NCI-H2227 treated with DMSO at 0.1 percent for 48 hours (cell line): ENCODE measurements around the gene RHOBTB1.

Source experiments
- DNase-seq: peaks from one replicate; lab custom pipeline; 2025; lab: John Stamatoyannopoulos, UW

Gene RHOBTB1

DNA sequence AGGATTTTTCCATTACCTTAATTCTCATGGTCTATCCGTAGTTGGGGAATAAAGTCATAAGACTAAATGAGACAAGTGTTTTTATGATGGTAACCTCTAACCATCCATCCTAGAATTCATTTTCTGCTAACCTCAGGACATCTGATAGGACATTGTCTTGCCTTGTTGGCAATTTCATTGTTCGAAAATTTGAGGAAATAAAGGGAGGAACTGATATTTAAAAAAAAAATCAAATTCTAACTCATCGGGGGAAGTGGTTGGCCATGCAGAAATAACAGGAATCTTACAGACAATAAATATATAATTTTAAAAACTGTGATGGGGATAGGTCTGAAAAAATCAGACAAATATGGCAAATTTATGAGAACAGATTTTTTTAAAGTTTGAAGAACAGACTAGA, 21.7 kb upstream of the RHOBTB1 start:
- DNase-seq = no peak

DNA sequence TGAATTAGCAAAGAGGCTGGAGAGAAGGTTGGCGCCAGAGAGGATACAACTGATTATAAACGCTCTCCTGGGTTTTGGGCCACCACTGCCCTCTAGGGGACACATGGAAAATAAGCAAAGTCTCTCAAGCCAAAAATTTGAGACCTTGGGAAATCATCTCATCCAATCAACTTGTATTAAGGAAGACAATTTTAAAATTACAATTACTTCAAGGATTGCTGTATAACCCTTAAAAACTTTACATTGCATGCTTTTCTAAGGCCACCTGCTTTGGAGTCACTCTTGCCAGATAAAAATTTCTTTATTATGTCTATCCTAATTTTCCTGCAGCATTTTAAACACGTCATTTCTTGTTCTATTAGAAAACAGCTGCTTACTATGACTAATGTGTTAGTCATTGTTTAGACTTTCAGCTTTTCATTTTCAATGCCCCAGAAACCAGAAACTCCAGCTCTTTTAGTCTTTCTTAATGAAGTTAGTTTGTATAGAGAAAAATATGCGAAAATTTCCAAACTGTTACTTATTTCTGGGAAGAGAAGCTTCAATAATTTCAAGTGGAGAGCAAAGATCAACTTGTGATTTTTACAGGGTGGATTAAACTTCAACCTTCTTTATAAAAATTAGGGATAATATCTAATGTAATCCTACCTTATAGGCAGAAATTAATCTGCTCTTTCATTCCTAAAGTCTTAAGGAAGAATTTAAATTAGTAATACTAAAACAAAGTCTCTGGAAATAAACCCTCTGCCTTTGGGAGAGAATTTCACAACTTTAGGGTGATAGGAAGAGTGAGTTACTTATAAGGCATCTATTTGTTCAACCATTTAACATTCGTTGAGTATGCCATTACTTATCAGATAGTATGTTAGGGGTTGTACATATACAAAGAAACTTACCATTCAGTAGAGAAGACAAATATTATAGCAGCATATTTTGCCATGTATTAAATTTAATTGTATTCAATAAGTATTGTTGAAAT, 20.6 kb upstream of the RHOBTB1 start:
- DNase-seq = peak; percentile 69

DNA sequence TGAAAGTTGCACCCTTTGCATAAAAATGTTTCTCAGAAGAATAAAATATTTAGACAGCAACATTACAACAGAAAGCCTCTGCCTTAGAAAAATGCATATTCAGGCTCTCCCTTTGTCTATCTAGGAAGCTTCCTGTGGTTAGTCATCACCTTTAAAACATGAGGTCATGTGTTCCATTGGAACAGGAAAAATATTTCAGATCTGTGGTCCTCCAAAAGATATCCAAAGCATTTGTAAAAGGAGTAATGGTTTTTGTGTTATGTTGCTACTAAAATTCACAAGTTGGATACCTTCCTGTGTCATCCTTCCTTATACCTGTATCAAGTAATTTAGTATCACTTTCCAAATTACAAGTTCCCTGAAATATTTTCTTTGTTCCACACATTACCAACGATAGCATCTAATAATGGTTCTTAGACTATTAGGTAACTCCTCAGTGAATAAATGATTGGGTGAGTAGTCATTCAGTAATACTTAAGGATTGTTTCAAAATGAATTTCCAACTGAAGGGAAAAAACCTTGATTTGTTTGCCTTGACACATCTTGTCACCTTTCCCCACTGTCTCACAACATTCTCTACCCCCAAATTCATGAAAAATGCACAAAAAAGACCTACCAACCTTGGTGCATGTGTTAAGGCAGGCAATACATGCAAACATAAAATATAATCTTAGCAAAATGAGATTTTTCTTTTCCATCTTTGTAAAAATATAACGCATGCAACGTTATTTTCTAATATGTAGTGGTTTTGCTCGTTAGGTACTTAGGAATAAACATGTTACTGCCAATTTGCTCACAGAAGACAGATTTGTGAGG, 19.7 kb upstream of the RHOBTB1 start:
- no peak for DNase-seq

GRCh38 chr10:60962946-60963345, 19.0 kb upstream of the RHOBTB1 start:
- DNase-seq = no peak

DNA sequence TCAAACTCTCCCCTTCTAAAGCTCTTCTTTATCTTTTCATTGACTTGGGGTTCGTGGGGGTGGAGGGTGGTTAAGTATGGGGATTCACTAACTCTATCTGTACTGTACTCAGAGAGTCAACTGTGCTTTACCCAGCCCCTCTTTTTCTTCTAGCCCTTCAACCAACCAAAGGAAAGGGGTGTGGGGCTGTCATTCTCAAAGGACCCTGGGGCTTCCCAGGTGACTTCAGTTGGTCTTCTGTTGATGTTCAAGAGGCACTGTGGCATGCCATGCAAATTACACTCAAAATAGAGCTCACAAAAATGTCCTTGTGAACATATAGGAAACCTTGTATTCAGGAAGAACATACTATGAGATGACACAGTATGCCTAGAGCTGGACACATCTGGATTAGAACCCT, 16.9 kb upstream of the RHOBTB1 start:
- DNase-seq = no peak

GRCh38 chr10:60960031-60960430, 16.0 kb upstream of the RHOBTB1 start:
- DNase-seq = no peak

GRCh38 chr10:60958892-60959601, 15.1 kb upstream of the RHOBTB1 start:
- no peak for DNase-seq

DNA sequence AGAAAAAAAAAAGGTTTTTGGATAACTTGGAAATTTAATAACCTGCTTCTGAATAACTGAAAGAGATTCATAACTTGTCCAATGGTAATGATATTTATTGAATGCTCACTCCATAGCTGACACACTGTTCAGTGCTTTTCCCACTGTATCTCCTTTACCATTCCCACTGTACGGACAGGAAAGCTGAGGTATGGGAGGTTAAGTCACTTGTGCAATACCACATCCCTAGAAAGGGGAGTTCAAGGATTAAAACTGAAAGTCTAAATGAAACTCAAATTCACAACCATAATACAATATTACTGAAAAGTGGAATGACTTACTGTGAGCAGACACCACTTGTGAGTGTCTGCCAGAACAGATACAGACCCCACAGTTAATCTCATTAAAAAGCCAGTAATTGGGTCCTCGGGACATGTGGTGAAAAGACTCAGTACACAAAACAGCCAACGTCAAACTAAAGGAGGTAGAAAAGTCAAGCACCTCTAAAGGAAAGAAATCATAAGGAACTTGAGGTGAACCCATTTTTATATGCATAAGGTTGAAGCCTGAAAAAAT, 13.8 kb upstream of the RHOBTB1 start:
- DNase-seq = no peak

- DNase-seq = no peak
These were observed 12.0 kb upstream of the RHOBTB1 start for GRCh38 chr10:60955957-60956425.

- no peak for DNase-seq
These were observed 11.3 kb upstream of the RHOBTB1 start for GRCh38 chr10:60955316-60955715.

- DNase-seq = no peak
These were observed 10.1 kb upstream of the RHOBTB1 start for GRCh38 chr10:60954035-60954434.

GRCh38 chr10:60953420-60953819, 9.4 kb upstream of the RHOBTB1 start:
- no peak for DNase-seq

DNA sequence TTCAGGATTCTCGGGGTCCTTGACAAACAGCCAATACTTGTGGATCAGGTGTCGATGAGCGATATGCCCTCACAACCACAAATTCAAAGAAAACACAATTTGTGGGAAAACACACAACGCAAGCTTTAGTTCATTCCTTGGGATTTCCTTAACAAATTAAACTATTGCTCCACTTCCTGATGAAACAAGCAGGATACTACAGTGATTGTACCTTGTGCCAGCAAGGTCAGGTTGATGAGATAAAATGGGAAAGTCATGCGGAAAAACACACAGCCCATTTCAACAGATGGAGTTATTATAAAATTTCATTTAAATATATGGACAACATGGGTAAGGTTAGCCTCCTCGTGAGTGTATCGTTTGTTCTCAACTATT, 8.8 kb upstream of the RHOBTB1 start:
- no peak for DNase-seq

DNA sequence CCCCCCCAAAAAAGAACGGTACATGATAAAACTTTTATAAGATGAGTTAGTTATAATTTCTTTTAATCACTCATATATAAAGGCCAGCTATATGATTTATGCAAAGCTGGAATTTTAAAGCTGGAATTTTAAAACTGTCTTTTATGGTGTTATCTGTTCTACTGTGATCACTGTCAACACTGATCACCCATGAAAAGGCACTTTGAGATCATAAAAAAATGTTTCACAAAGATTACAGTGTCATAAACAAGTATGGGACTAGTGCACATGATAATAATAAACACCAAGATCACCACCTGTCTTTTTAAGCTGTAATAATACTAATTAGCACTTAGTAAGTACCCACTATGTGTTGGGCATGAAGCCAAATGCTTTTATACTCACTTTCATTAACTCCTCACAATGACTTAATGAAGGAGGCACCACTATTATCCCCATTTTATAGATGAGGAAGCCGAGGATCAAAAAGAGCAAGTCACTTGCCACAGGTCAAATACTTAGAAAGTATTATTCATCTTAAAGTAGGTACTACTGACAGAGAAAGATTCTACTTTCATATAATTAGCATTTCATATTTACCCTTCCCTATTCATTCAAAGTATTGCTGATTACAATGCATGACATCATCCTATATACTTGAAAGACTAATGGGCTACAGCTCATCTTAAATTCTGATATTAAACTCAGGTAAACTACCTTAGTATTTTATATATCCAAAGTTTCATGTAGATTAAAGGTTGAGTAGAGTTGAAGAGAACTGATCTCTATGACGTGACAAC, 8.3 kb upstream of the RHOBTB1 start:
- DNase-seq = no peak

DNA sequence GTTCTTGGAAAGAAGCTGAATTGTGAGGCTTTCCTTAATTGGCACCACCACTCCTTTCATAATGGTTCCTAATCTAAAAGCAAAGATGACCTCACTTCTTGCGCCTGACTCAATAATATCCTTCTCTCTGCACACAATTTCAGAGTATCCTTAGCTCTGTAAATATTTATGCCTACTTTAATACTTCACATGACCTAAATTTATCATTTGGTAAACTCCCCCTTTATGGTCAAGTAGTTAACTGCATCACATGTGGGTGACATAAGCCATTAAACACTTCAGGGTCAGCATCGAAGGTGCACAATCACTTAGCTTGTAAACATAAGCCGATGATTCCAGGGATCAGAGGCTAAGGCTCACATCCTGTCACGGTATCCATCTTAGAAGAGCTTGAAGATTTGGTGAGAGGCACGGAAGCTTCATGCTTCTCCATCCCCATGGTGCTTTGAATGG, 7.3 kb upstream of the RHOBTB1 start:
- DNase-seq = no peak

DNA sequence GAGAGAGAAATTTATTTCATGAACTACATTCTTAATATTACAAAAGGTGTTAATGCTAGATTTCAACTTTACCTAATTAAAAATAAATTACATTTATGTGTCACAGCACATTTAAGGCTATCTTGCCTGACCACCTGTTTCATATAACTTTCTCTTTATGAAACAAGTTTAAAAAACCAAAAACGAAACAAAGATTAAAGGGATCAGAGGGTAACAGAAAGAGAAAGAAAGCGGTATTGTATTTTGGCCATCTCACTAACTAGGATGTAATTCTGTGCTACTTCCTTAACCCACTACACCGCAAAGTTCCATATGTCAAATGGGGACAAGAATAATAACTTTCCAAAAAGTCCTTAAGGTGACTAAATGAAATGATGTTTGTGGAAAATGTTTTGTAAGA, 6.3 kb upstream of the RHOBTB1 start:
- no peak for DNase-seq

- no peak for DNase-seq
These were observed 4.9 kb upstream of the RHOBTB1 start for GRCh38 chr10:60948851-60949250.

- no peak for DNase-seq
These were observed 919 bp upstream of the RHOBTB1 start for GRCh38 chr10:60944910-60945297.

- DNase-seq = peak; percentile 17
These were observed 498 bp downstream of the RHOBTB1 start for GRCh38 chr10:60943316-60944057.

- no peak for DNase-seq
These were observed 1.1 kb downstream of the RHOBTB1 start for GRCh38 chr10:60942788-60943315.
